Choroid plexus epithelial cell (primary cell): ENCODE data around the gene PSORS1C2.
"Not testable (repeated sequence)": the region's sequence is repeated elsewhere in the genome, so short reads cannot be mapped to it uniquely, and the experiment has no call there.

Source experiments
- DNase-seq: peaks from one replicate; pipeline ENCODE4 v3.0.0-alpha.2; 2010; ENCODE audit warnings: low read depth
- H3K4me3 ChIP-seq: 2 replicates; pipeline ENCODE4 v1.5.1; 2011; ENCODE audit warnings: low read depth, mild to moderate bottlenecking, control low read depth, low read length, moderate library complexity
- TF ChIP-seq, protein P1 (sequence below): conservative IDR thresholded peaks from 2 replicates; pipeline ENCODE4 v1.5.1; 2011; ENCODE audit warnings: low read depth, mild to moderate bottlenecking, control low read depth, inconsistent platforms, low read length, moderate library complexity

PSORS1C2 gene

GRCh38 chr6:31170987-31171671, 32.3 kb upstream of the PSORS1C2 start:
- DNase-seq, result no peak
- no peak overlapping the region for H3K4me3 ChIP-seq
- TF ChIP-seq, protein P1, sequence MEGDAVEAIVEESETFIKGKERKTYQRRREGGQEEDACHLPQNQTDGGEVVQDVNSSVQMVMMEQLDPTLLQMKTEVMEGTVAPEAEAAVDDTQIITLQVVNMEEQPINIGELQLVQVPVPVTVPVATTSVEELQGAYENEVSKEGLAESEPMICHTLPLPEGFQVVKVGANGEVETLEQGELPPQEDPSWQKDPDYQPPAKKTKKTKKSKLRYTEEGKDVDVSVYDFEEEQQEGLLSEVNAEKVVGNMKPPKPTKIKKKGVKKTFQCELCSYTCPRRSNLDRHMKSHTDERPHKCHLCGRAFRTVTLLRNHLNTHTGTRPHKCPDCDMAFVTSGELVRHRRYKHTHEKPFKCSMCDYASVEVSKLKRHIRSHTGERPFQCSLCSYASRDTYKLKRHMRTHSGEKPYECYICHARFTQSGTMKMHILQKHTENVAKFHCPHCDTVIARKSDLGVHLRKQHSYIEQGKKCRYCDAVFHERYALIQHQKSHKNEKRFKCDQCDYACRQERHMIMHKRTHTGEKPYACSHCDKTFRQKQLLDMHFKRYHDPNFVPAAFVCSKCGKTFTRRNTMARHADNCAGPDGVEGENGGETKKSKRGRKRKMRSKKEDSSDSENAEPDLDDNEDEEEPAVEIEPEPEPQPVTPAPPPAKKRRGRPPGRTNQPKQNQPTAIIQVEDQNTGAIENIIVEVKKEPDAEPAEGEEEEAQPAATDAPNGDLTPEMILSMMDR, result no peak

DNA sequence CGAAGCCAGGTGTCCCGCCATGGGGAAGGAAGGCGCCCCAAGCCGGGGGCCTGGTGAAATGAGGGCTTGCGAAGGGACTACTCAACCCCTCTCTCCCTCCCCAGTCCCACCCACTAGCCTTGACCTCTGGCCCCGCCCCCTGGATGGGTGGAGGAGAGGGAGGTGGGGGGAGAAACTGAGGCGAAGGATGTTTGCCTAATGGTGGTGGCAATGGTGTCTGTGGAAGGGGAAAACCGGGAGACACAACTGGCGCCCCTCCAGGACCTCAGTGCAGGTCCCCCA, 31.7 kb upstream of the PSORS1C2 start, which contains the start of gene POU5F1:
Gene POU5F1, minus strand, starts transcription at position 83 of the 282 bp plus-strand sequence. Its CDS starts 62 bp downstream, at position 21.
- H3K4me3 ChIP-seq, result no peak within 1 kb of the TSS
- TF ChIP-seq, protein P1, result no peak

GRCh38 chr6:31169858-31170599, 31.2 kb upstream of the PSORS1C2 start:
- not testable (repeated sequence) for H3K4me3 ChIP-seq, DNase-seq

More for the DNA sequence above, 31.7 kb upstream of the PSORS1C2 start, which contains the start of gene POU5F1:
- DNase-seq, result no peak

- TF ChIP-seq, protein P1, result no peak
- no peak overlapping the region for H3K4me3 ChIP-seq
- no peak for DNase-seq
Observed at GRCh38 chr6:31169123-31169857, 30.4 kb upstream of the PSORS1C2 start.

DNA sequence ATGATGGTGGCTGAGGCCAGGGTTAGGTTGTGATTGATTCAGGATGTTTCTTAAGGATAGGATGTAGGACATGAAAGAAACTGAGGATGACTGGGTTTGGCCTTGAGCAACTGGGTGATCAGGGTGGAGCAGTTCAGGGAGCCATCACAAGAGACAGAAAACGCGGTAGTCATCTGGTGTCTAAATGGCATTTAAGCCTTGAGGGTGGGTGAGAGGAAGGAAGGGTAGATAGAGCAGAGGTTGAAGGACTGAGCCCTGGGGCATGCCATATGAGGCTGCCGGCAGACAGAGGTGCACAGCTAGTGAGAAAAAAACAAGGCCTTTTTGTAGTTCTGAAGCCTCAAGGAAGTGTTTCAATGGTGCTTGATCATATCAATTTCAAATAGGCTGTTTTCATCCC, 29.7 kb upstream of the PSORS1C2 start:
- TF ChIP-seq, protein P1, result no peak
- no peak overlapping the region for H3K4me3 ChIP-seq
- no peak for DNase-seq

DNA sequence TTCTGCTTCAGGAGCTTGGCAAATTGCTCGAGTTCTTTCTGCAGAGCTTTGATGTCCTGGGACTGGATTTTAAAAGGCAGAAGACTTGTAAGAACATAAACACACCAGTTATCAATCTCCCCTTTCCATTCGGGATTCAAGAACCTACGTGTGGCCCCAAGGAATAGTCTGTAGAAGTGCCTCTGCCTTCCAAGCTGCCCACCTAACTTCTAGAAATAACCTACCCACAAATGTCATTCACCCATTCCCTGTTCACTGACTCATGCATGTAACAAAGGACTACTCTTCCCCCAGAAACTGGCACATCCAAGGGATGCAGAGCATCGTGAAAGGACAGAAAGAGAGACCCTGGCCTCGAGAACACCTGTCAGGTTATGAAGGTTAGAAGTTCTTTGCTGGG, 27.1 kb upstream of the PSORS1C2 start:
- H3K4me3 ChIP-seq, result no peak overlapping the region
- TF ChIP-seq, protein P1, result no peak
- DNase-seq, result no peak

DNA sequence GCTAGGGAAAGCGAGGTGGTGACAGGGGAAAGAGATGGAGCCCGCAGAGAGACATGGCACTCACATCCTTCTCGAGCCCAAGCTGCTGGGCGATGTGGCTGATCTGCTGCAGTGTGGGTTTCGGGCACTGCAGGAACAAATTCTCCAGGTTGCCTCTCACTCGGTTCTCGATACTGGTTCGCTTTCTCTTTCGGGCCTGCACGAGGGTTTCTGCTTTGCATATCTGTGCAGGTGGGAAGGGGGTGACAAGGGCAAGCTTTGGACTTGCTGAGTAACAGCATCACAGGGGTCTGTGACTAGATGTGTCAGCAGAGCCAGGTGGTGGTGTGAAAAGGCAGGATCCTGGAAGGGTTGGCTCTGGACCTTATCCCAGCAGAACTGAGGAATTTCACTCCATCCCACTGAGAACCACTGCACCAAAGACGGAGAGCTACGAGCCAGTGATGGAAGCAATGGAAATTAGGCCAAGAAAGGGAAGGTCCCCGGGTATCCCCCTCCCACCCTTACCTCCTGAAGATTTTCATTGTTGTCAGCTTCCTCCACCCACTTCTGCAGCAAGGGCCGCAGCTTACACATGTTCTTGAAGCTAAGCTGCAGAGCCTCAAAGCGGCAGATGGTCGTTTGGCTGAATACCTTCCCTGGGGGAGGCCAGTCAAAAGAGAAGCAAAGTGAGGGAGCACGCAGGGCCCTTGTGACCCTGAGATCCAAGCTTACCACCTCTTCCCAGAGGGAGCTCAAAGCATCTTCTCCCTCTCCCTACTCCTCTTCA, 26.4 kb upstream of the PSORS1C2 start:
- not testable (repeated sequence) for H3K4me3 ChIP-seq, DNase-seq

GRCh38 chr6:31164475-31165063, 25.7 kb upstream of the PSORS1C2 start:
- DNase-seq, H3K4me3 ChIP-seq: not testable (repeated sequence)
